Gastrocnemius medialis (tissue), 4 donors: ENCODE results near the gene KIF16B.

ENCODE experiments used
- CTCF ChIP-seq, 5 experiments: fragments of 450-650 bp in 3 of 5; fragments of 200-600 bp in 2 of 5; sonication (generic) in 2 of 5; IDR thresholded peaks in 4 of 5; conservative IDR thresholded peaks in 1 of 5; 1 replicate in 4 of 5; 2 replicates in 1 of 5; pipeline ENCODE4 v1.5.1; 2016 to 2019; ENCODE audit warnings: antibody characterized with exemption in 5 of 5, mild to moderate bottlenecking in 3 of 5, moderate library complexity in 3 of 5
- POLR2A ChIP-seq, 2 donors: fragments of 450-650 bp; IDR thresholded peaks; one replicate each; pipeline ENCODE4 v1.6.1; 2017; ENCODE audit warnings: antibody characterized with exemption in 2 of 2, mild to moderate bottlenecking in 2 of 2, moderate library complexity in 2 of 2

GRCh38 chr20:16292226-16292880 lies 280.9 kb downstream of the KIF16B start:
- TF ChIP-seq POLR2A (IDR thresholded peaks at IDR 0.05) (no peak), CTCF (IDR thresholded peaks at IDR 0.05 in 4 of 5, conservative IDR thresholded peaks at IDR 0.05 in 1 of 5) (no peak)
